Ascending aorta (tissue), 2 donors: ENCODE data around the gene FER1L5. TPM values are rescaled to one million over a fixed set of nuclear protein-coding genes. Genes with fewer than 3 reads are reported as not detected.

Experiments
- DNase-seq, 2 donors: peaks; one replicate each; pipeline ENCODE4 v3.0.0-alpha.2; 2019; ENCODE audit warnings: low spot score in 2 of 2
- H3K27ac ChIP-seq, 2 donors: fragments of 200-600 bp; sonication (generic); one replicate each; pipeline ENCODE4 v1.5.1; 2016 to 2017; ENCODE audit warnings: mild to moderate bottlenecking in 1 of 2
- H3K27me3 ChIP-seq: fragments of 200-600 bp; sonication (generic); one replicate; pipeline ENCODE4 v1.5.1; 2017
- H3K36me3 ChIP-seq, 2 donors: fragments of 200-600 bp; sonication (generic); one replicate each; pipeline ENCODE4 v1.5.1; 2016
- H3K4me1 ChIP-seq, 2 donors: fragments of 200-600 bp; sonication (generic); one replicate each; pipeline ENCODE4 v1.5.1; 2016 to 2017; ENCODE audit warnings: mild to moderate bottlenecking in 1 of 2
- H3K4me3 ChIP-seq, 2 donors: fragments of 200-600 bp; sonication (generic); one replicate each; pipeline ENCODE4 v1.5.1; 2016 to 2017; ENCODE audit warnings: mild to moderate bottlenecking in 1 of 2
- H3K9me3 ChIP-seq, 2 donors: fragments of 200-600 bp; sonication (generic); one replicate each; pipeline ENCODE4 v1.5.1; 2016
- intact Hi-C: fragments of 100-400 bp; cut with DNase I; formaldehyde crosslinking; loops from one replicate; pipeline ENCODE4 v1.15.1; 2023
- total RNA-seq: library from RNA; depleted of rRNA; stranded (reverse); fragments of >200 nt; gene quantifications from one replicate; pipeline ENCODE4 v1.1.0, GENCODE V29; 2016
- TF ChIP-seq, protein P1 (sequence below), 3 experiments: fragments of 200-600 bp in 2 of 3; fragments of 450-650 bp in 1 of 3; sonication (generic) in 2 of 3; IDR thresholded peaks; one replicate each; pipeline ENCODE4 v1.5.1; 2016 to 2019; ENCODE audit warnings: antibody characterized with exemption in 3 of 3, mild to moderate bottlenecking in 1 of 3, moderate library complexity in 1 of 3

FER1L5 gene
- total RNA-seq, 1 donor from 2014 or later: not detected

- Histone ChIP-seq H3K4me3 (no peak overlapping the region), H3K9me3 (no peaks in the 10 kb centered on the region), H3K27ac (no peak overlapping the region), H3K4me1 (peaks cover 0 to 8% of the 10 kb centered on the region in 2 donors), H3K27me3 (no peaks in the 10 kb centered on the region), H3K36me3 (no peaks in the 10 kb centered on the region)
- intact Hi-C loops: no loop called here
- DNase-seq: no peak
- TF ChIP-seq, protein P1, sequence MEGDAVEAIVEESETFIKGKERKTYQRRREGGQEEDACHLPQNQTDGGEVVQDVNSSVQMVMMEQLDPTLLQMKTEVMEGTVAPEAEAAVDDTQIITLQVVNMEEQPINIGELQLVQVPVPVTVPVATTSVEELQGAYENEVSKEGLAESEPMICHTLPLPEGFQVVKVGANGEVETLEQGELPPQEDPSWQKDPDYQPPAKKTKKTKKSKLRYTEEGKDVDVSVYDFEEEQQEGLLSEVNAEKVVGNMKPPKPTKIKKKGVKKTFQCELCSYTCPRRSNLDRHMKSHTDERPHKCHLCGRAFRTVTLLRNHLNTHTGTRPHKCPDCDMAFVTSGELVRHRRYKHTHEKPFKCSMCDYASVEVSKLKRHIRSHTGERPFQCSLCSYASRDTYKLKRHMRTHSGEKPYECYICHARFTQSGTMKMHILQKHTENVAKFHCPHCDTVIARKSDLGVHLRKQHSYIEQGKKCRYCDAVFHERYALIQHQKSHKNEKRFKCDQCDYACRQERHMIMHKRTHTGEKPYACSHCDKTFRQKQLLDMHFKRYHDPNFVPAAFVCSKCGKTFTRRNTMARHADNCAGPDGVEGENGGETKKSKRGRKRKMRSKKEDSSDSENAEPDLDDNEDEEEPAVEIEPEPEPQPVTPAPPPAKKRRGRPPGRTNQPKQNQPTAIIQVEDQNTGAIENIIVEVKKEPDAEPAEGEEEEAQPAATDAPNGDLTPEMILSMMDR (IDR thresholded peaks at IDR 0.05): no peak
These were observed 41.6 kb downstream of the FER1L5 start for GRCh38 chr2:96683972-96684820.

DNA sequence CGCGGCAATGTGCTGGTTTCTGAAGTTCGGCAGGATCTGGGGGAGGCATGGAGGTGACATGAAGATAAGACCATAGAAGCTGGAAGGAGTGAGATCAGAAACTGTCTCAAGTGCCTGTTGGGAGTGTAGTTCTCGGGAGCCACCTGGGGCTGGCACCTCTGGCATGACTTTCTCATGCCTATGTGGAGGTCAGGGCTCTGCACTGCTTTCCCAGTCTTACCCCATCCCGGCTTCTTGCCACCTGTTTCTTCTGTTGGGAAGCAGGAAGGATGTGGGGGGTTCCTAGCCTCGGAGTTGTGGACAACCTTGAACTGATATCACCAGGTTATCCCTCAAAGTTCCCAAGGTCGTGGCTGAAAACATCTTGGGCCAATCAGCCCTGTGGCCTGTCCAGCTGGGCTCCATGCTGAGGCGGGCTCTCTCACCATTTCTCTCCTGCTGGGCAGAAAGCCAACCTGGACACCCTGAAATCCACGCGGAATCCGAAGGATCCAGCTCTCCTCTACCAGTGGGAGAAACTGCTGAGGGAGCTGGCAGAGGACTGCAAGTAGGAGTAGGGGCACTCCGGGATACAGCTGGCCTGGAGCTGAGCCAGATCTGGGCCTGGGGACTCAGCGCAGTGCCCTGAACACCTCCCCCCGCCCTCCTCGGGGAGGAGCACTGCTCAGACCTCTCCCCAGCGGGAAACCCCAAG is 42.5 kb downstream of the FER1L5 start:
- TF ChIP-seq, protein P1 (IDR thresholded peaks at IDR 0.05): no peak
- H3K27me3 ChIP-seq: no peaks in the 10 kb centered on the region
- no peak for DNase-seq

DNA sequence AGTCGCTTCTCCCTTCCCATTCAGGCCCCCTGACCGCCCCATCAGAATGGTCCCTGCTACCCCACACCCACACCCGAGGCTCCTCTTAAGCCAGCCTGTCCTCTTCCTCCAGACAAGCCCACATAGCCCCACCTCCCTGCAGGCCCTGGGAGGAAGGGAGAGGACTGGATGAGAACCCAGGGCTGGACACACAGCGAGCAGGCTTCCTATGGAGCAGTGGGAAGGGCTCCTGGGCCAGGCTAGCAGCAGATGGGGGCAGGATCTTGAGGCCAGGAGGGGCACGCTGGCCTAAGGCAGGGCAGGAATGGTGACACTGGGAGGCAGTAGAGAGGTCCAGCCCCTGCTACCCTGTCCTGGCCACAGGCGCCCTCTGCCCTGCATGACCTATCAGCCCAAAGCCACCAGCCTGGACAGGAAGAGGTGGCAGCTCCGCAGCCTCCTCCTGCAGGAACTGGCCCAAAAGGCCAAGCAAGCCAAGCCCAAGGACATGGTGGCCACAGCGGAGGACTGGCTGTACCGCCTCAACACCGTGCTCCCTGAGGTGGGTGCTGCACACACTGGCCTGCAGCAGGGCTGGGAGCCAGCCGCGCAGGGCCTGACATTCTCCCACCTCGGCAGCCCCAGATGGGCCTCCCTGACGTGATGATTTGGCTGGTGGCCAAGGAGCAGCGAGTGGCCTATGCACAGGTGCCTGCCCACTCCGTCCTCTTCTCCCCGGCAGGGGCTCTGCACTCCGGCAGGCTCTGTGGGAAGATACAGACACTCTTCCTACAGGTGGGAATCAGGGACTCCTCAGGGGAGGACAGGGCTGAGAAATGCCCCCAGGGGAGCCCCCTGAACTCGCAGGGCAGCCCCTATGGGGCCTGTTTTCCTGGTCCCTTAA is 43.3 kb downstream of the FER1L5 start:
- intact Hi-C loops: no loop called here
- TF ChIP-seq, protein P1 (IDR thresholded peaks at IDR 0.05): no peak
- Histone ChIP-seq H3K4me3 (no peak overlapping the region), H3K9me3 (no peaks in the 10 kb centered on the region), H3K27ac (no peak overlapping the region), H3K27me3 (no peaks in the 10 kb centered on the region), H3K4me1 (no peaks in the 10 kb centered on the region), H3K36me3 (no peaks in the 10 kb centered on the region)
- DNase-seq: no peak

More for the DNA sequence above, 42.5 kb downstream of the FER1L5 start:
- H3K36me3 ChIP-seq: no peaks in the 10 kb centered on the region
- H3K9me3 ChIP-seq: no peaks in the 10 kb centered on the region
- peaks cover 0 to 7% of the 10 kb centered on the region in 2 donors for H3K4me1 ChIP-seq
- intact Hi-C loops: no loop called here
- H3K4me3 ChIP-seq: no peak overlapping the region
- H3K27ac ChIP-seq: no peak overlapping the region

DNA sequence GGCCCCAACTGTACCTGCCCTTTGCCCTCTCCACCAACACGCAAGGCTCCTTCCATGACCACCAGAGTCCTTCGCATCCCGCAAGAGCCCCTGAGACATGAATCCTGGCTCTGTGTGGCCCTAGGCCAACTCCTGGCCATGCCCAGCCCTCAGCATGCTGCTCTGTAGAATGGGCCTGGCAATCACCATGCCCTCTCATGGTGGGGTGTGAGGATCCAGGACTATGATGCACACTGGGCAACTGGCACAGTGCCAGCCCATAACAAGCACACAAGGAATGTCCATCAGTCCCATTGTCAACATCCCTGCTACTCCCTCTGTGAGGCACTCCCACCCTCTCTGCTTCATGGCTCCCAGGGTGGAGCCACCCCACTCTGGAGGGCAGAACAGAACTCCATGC is 44.7 kb downstream of the FER1L5 start:
- DNase-seq: no peak
- no peaks in the 10 kb centered on the region for H3K27me3 ChIP-seq
- H3K27ac ChIP-seq: no peak overlapping the region

More for the DNA sequence above, 44.7 kb downstream of the FER1L5 start:
- Histone ChIP-seq H3K4me1 (no peaks in the 10 kb centered on the region), H3K4me3 (no peak overlapping the region), H3K36me3 (no peaks in the 10 kb centered on the region), H3K9me3 (no peaks in the 10 kb centered on the region)
- intact Hi-C loops: no loop called here
- TF ChIP-seq, protein P1 (IDR thresholded peaks at IDR 0.05): no peak
